Left renal pelvis (tissue), 4 donors: Measurements from ENCODE around the gene DLD. TPM values are rescaled to one million over a fixed set of nuclear protein-coding genes. Genes with fewer than 3 reads are reported as not detected.

Source experiments
- DNase-seq, 4 donors: peaks; one replicate each; pipeline ENCODE4 v3.0.0-alpha.2; 2013; ENCODE audit warnings: low read depth in 4 of 4, low spot score in 3 of 4
- polyA plus RNA-seq, 4 donors: library from polyadenylated mRNA; unstranded; fragments of 120-200 nt; gene quantifications; one replicate each; pipeline ENCODE4 v1.2.1, GENCODE V29; 2013; ENCODE audit not compliant: insufficient read length in 4 of 4

Gene DLD
- polyA plus RNA-seq, 4 donors = 68.2 to 146 (median 118) TPM

GRCh38 chr7:107961405-107961804 lies 70.4 kb downstream of the DLD start:
- DNase-seq = no peak

- no peak for DNase-seq
These were observed 71.8 kb downstream of the DLD start for GRCh38 chr7:107962817-107963216.

GRCh38 chr7:107964510-107964909 lies 73.5 kb downstream of the DLD start:
- DNase-seq = no peak

GRCh38 chr7:107966711-107967110 lies 75.7 kb downstream of the DLD start:
- DNase-seq = no peak

GRCh38 chr7:107967420-107967819 lies 76.4 kb downstream of the DLD start:
- DNase-seq = no peak

GRCh38 chr7:107968449-107968848 lies 77.5 kb downstream of the DLD start:
- DNase-seq = no peak

GRCh38 chr7:107969856-107970255 lies 78.9 kb downstream of the DLD start:
- DNase-seq = no peak

Other genes with a start within 250 kb of the DLD start
- gene SLC26A4, start 230.4 kb upstream of the DLD start, polyA plus RNA-seq = 1 to 10 TPM in 3 of 4 donors, under 1 TPM in 1; 0.53 to 6.8 (median 3.1) TPM
- gene CBLL1, start 147.0 kb upstream of the DLD start, polyA plus RNA-seq = 10 to 100 TPM; 27.4 to 35.0 (median 29.5) TPM
- gene SLC26A3, start 88.0 kb upstream of the DLD start, polyA plus RNA-seq = under 1 TPM in 3 of 4 donors, not detected in 1; 0.10 to 0.24 (median 0.17) TPM
- 100 to 1,000 TPM; 638 to 817 (median 677) TPM for gene LAMB1, start 112.0 kb downstream of the DLD start, polyA plus RNA-seq
- 1 to 10 TPM; 2.4 to 5.0 (median 3.0) TPM for gene LAMB4, start 239.2 kb downstream of the DLD start, polyA plus RNA-seq